Measurements from ENCODE around the gene TUBB6. TPM values are rescaled to one million over a fixed set of nuclear protein-coding genes. Genes with fewer than 3 reads are reported as not detected.

TUBB6 gene
- total and polyA plus RNA-seq, 2 donors (not counting 1 experiment from before 2014, with no cell fraction given): 269 to 646 TPM

DNA sequence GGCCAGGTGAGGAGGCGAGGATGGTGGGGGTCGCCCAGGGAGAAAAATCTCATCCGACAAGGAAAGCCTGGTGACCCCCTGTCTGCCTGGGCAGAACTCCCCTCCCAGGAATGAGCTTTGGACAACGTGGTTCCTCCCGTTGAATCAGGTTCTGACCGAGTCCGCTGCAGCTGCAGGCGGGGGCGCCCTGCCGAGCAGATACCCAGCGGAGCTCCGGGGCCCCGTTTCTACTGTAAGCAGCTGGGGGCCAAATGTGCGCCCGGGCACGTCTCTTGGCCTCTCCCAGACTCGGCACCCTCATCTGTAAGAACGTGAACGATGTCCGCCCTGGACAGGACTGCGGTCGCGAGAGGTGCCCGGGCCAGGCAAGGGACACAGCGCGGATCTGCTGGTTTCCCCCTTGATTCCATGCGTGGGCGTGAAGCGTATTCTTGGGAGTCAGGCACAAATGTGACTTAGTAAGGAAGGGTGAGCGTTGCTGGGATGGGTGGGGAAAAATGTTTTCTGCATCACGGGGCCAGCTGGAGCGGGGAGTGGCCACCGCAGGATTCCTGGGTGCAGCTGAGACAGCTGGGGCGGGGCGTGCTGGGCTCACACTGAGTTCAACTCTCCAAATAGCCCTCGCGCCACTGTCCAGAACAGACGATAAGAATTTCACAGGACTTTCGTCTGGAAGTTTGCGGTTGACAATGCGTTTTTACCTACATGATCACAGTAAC is 20.2 kb upstream of the TUBB6 start:
- peak; percentile 86 to 98 for DNase-seq (ENCODE audit: low read depth in 2 of 2)
- TF ChIP-seq EZH2 (IDR thresholded peaks at IDR 0.05; ENCODE audit: low read length, missing control alignments): no peak
- TF ChIP-seq, protein P1, sequence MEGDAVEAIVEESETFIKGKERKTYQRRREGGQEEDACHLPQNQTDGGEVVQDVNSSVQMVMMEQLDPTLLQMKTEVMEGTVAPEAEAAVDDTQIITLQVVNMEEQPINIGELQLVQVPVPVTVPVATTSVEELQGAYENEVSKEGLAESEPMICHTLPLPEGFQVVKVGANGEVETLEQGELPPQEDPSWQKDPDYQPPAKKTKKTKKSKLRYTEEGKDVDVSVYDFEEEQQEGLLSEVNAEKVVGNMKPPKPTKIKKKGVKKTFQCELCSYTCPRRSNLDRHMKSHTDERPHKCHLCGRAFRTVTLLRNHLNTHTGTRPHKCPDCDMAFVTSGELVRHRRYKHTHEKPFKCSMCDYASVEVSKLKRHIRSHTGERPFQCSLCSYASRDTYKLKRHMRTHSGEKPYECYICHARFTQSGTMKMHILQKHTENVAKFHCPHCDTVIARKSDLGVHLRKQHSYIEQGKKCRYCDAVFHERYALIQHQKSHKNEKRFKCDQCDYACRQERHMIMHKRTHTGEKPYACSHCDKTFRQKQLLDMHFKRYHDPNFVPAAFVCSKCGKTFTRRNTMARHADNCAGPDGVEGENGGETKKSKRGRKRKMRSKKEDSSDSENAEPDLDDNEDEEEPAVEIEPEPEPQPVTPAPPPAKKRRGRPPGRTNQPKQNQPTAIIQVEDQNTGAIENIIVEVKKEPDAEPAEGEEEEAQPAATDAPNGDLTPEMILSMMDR (conservative IDR thresholded peaks at IDR 0.05 in 1 of 2, IDR thresholded peaks at IDR 0.05 in 1 of 2; ENCODE audit: low read depth in 1 of 2, low read length in 2 of 2): no peak
- peak overlapping the region; percentile 52 for H2AFZ ChIP-seq (ENCODE audit: low read length)
- H3K27ac ChIP-seq (ENCODE audit: insufficient read depth, low read length): peak overlapping the region; percentile 92
- no peaks in the 10 kb centered on the region for H3K79me2 ChIP-seq (ENCODE audit: control insufficient read depth, insufficient read depth, low read length)
- no peaks in the 10 kb centered on the region for H3K27me3 ChIP-seq (ENCODE audit: control insufficient read depth, insufficient read depth, low read length)
- no peaks in the 10 kb centered on the region for H3K9me3 ChIP-seq (ENCODE audit: control insufficient read depth, insufficient read depth, low read depth, low read length)
- peak overlapping the region; percentile 82 for H3K4me2 ChIP-seq (ENCODE audit: extremely low read depth, insufficient read depth, low read length)
- H3K4me1 ChIP-seq (ENCODE audit: control insufficient read depth, extremely low read depth, insufficient read depth, low read length): peaks cover 11% of the 10 kb centered on the region
- H3K9ac ChIP-seq (ENCODE audit: insufficient read depth, low read length): peak overlapping the region; percentile 66
- no peaks in the 10 kb centered on the region for H4K20me1 ChIP-seq (ENCODE audit: control insufficient read depth, extremely low read depth, insufficient read depth, low read length)
- no peaks in the 10 kb centered on the region for H3K36me3 ChIP-seq (ENCODE audit: control insufficient read depth, insufficient read depth, low read length)
- peak overlapping the region; percentile 32 to 61 (median 49) for H3K4me3 ChIP-seq (replicated peaks in 1 of 4; ENCODE audit: control extremely low read depth in 1 of 4, insufficient read depth in 1 of 4, low read depth in 3 of 4, low read length in 4 of 4)

DNA sequence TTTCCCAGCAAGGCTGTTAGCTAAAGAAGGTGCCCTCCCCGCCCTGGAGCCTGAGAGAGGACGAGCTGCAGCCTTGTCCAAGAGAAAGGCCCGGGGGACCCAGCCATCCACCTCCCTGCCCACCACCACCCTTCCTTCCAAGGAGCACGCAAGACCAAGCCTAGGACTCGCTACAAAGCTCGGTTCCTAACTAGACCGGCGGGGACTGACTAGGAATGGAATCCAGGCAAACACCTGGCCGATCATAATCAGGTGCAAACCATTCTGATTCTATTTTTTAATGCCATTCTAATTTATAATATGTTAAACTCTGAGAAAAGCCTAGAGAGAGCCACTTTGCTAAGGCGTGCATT is 19.7 kb upstream of the TUBB6 start:
- Histone ChIP-seq H4K20me1 (ENCODE audit: control insufficient read depth, extremely low read depth, insufficient read depth, low read length) (no peaks in the 10 kb centered on the region), H3K27me3 (ENCODE audit: control insufficient read depth, insufficient read depth, low read length) (no peaks in the 10 kb centered on the region), H3K9ac (ENCODE audit: insufficient read depth, low read length) (no peak overlapping the region), H3K4me1 (ENCODE audit: control insufficient read depth, extremely low read depth, insufficient read depth, low read length) (peaks cover 11% of the 10 kb centered on the region), H3K4me2 (ENCODE audit: extremely low read depth, insufficient read depth, low read length) (peak overlapping the region; percentile 74), H3K27ac (ENCODE audit: insufficient read depth, low read length) (peak overlapping the region; percentile 92), H3K36me3 (ENCODE audit: control insufficient read depth, insufficient read depth, low read length) (no peaks in the 10 kb centered on the region), H3K9me3 (ENCODE audit: control insufficient read depth, insufficient read depth, low read depth, low read length) (no peaks in the 10 kb centered on the region), H3K79me2 (ENCODE audit: control insufficient read depth, insufficient read depth, low read length) (no peaks in the 10 kb centered on the region), H2AFZ (ENCODE audit: low read length) (peak overlapping the region; percentile 4), H3K4me3 (replicated peaks in 1 of 4; ENCODE audit: control extremely low read depth in 1 of 4, insufficient read depth in 1 of 4, low read depth in 3 of 4, low read length in 4 of 4) (peak overlapping the region in 3 of 4 experiments; percentile 3 to 61 (median 55))
- DNase-seq (ENCODE audit: low read depth in 2 of 2): no peak
- no peak for TF ChIP-seq EZH2 (IDR thresholded peaks at IDR 0.05; ENCODE audit: low read length, missing control alignments)
- TF ChIP-seq, protein P1 (conservative IDR thresholded peaks at IDR 0.05 in 1 of 2, IDR thresholded peaks at IDR 0.05 in 1 of 2; ENCODE audit: low read depth in 1 of 2, low read length in 2 of 2): no peak

DNA sequence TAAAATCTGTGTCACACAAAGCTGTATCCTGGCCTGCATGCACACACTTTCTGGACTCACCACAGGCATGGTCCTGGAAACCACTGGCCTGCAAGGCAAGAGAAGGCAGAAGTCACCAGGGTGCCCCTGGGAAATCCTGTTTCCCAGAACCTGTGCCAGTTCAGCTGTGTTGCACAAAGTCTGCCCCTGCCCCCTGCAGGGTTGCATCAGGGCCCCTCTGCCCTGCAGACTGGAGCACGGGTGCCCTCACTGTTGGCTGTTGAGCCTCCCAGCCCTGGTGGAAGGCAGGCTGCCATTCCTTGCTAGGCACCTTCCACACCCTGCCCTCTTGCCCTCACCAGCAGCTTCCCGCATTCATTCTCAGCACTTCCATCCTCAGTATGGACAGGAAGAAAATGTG is 18.0 kb upstream of the TUBB6 start:
- H3K79me2 ChIP-seq (ENCODE audit: control insufficient read depth, insufficient read depth, low read length): no peaks in the 10 kb centered on the region
- no peak overlapping the region for H3K4me2 ChIP-seq (ENCODE audit: extremely low read depth, insufficient read depth, low read length)
- TF ChIP-seq EZH2 (IDR thresholded peaks at IDR 0.05; ENCODE audit: low read length, missing control alignments): no peak
- TF ChIP-seq, protein P1 (conservative IDR thresholded peaks at IDR 0.05 in 1 of 2, IDR thresholded peaks at IDR 0.05 in 1 of 2; ENCODE audit: low read depth in 1 of 2, low read length in 2 of 2): no peak
- DNase-seq (ENCODE audit: low read depth in 2 of 2): no peak
- no peaks in the 10 kb centered on the region for H3K9me3 ChIP-seq (ENCODE audit: control insufficient read depth, insufficient read depth, low read depth, low read length)
- no peaks in the 10 kb centered on the region for H3K27me3 ChIP-seq (ENCODE audit: control insufficient read depth, insufficient read depth, low read length)
- no peaks in the 10 kb centered on the region for H4K20me1 ChIP-seq (ENCODE audit: control insufficient read depth, extremely low read depth, insufficient read depth, low read length)
- no peak overlapping the region for H2AFZ ChIP-seq (ENCODE audit: low read length)
- H3K9ac ChIP-seq (ENCODE audit: insufficient read depth, low read length): no peak overlapping the region
- H3K27ac ChIP-seq (ENCODE audit: insufficient read depth, low read length): no peak overlapping the region
- no peak overlapping the region for H3K4me3 ChIP-seq (replicated peaks in 1 of 4; ENCODE audit: control extremely low read depth in 1 of 4, insufficient read depth in 1 of 4, low read depth in 3 of 4, low read length in 4 of 4)
- H3K4me1 ChIP-seq (ENCODE audit: control insufficient read depth, extremely low read depth, insufficient read depth, low read length): peaks cover 11% of the 10 kb centered on the region
- no peaks in the 10 kb centered on the region for H3K36me3 ChIP-seq (ENCODE audit: control insufficient read depth, insufficient read depth, low read length)

Measured in fibroblast of lung (primary cell).